A549 (cell line): ENCODE measurements around the gene PDGFB.

Source experiments
- CBX2 ChIP-seq: fragments of 200-600 bp; sonication (generic); IDR thresholded peaks from 2 replicates; pipeline ENCODE4 v1.6.1; 2016; ENCODE audit warnings: low read depth, mild to moderate bottlenecking, borderline replicate concordance
- CHD4 ChIP-seq: fragments of 200-600 bp; sonication (generic); IDR thresholded peaks from 2 replicates; pipeline ENCODE4 v1.6.1; 2016; ENCODE audit warnings: antibody characterized with exemption, mild to moderate bottlenecking, borderline replicate concordance
- EP300 ChIP-seq, 2 experiments: fragments of >200 bp; sonication (Bioruptor Twin); formaldehyde crosslinking; IDR thresholded peaks; 2 replicates in 1 of 2; 3 replicates in 1 of 2; pipeline ENCODE4 v1.6.1; 2016 to 2017
- JUNB ChIP-seq: fragments of >200 bp; sonication (Bioruptor Twin); formaldehyde crosslinking; IDR thresholded peaks from 2 replicates; pipeline ENCODE4 v1.6.1; 2016
- KDM1A ChIP-seq: fragments of 200-600 bp; sonication (generic); IDR thresholded peaks from 2 replicates; pipeline ENCODE4 v1.6.1; 2016; ENCODE audit warnings: low read depth, mild to moderate bottlenecking
- MYC ChIP-seq: IDR thresholded peaks from 2 replicates; pipeline ENCODE4 v1.6.1; 2012; ENCODE audit warnings: mild to moderate bottlenecking, inconsistent platforms, low read length, improper control_type of control experiment, borderline replicate concordance
- POLR2A ChIP-seq: IDR thresholded peaks from 2 replicates; pipeline ENCODE4 v1.6.1; 2012; ENCODE audit warnings: mild to moderate bottlenecking, low read length
- RAD21 ChIP-seq, 2 experiments: fragments of >200 bp in 1 of 2; sonication (Bioruptor Twin) in 1 of 2; formaldehyde crosslinking in 1 of 2; IDR thresholded peaks in 1 of 2; conservative IDR thresholded peaks in 1 of 2; 2 replicates in 1 of 2; 3 replicates in 1 of 2; pipeline ENCODE4 v1.6.1; 2012 to 2018; ENCODE audit warnings: inconsistent platforms in 1 of 2
- RNF2 ChIP-seq: fragments of 200-600 bp; sonication (generic); IDR thresholded peaks from 2 replicates; pipeline ENCODE4 v1.6.1; 2016; ENCODE audit warnings: low read depth, mild to moderate bottlenecking, antibody characterized with exemption, moderate library complexity, borderline replicate concordance
- SREBF2 ChIP-seq: fragments of 450-650 bp; IDR thresholded peaks from 2 replicates; pipeline ENCODE4 v1.6.1; 2014; ENCODE audit warnings: mild to moderate bottlenecking, moderate library complexity
- TF ChIP-seq, protein P1 (sequence below): fragments of >200 bp; sonication (Bioruptor Twin); formaldehyde crosslinking; IDR thresholded peaks from 3 replicates; pipeline ENCODE4 v1.5.1; 2016
- TF ChIP-seq, protein P2 (sequence below): IDR thresholded peaks from 2 replicates; pipeline ENCODE4 v1.6.1; 2012

DNA sequence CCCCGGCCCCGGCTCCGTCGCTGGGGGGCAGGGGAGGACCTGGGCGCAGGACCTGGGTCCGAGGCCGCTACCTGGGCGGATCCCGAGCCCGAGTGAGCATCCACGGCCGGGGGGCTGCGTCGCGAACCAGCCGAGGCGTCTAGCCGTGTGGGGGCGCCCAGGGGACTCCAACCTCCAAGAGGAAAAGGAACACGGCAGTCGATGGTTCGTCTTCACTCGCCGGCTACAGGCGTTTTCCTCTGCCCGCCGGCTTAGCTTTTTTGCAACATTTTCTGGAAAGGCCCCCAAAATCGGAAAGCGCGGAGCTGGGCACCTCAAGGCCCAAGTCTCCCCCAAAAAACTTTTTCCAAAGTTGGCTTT is 666 bp downstream of the PDGFB start:
- no peak for TF ChIP-seq JUNB
- TF ChIP-seq RAD21 (conservative IDR thresholded peaks at IDR 0.05 in 1 of 2, IDR thresholded peaks at IDR 0.05 in 1 of 2) = no peak; a peak in 1 of 5 replicates
- TF ChIP-seq RNF2 = no peak
- TF ChIP-seq, protein P1, sequence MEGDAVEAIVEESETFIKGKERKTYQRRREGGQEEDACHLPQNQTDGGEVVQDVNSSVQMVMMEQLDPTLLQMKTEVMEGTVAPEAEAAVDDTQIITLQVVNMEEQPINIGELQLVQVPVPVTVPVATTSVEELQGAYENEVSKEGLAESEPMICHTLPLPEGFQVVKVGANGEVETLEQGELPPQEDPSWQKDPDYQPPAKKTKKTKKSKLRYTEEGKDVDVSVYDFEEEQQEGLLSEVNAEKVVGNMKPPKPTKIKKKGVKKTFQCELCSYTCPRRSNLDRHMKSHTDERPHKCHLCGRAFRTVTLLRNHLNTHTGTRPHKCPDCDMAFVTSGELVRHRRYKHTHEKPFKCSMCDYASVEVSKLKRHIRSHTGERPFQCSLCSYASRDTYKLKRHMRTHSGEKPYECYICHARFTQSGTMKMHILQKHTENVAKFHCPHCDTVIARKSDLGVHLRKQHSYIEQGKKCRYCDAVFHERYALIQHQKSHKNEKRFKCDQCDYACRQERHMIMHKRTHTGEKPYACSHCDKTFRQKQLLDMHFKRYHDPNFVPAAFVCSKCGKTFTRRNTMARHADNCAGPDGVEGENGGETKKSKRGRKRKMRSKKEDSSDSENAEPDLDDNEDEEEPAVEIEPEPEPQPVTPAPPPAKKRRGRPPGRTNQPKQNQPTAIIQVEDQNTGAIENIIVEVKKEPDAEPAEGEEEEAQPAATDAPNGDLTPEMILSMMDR = no peak
- no peak for TF ChIP-seq SREBF2
- no peak for TF ChIP-seq EP300 (IDR thresholded peaks at IDR 0.05)
- TF ChIP-seq POLR2A = no peak
- TF ChIP-seq, protein P2, sequence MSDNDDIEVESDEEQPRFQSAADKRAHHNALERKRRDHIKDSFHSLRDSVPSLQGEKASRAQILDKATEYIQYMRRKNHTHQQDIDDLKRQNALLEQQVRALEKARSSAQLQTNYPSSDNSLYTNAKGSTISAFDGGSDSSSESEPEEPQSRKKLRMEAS = no peak
- TF ChIP-seq KDM1A = no peak
- no peak for TF ChIP-seq MYC
- TF ChIP-seq CHD4 = no peak
- TF ChIP-seq CBX2 = no peak
